WTC11 (cell line): ENCODE results near the gene NFATC2.

Experiments used
- ATF3 ChIP-seq: sonication (generic); formaldehyde crosslinking; conservative IDR thresholded peaks from 2 replicates; pipeline ENCODE4 v1.8.1; 2022; ENCODE audit warnings: mild to moderate bottlenecking, missing genetic modification reagents
- CBFB ChIP-seq: sonication (generic); formaldehyde crosslinking; IDR thresholded peaks from 2 replicates; pipeline ENCODE4 v1.8.1; 2022; ENCODE audit warnings: mild to moderate bottlenecking, low read depth, missing genetic modification reagents
- IRF2 ChIP-seq: sonication (generic); formaldehyde crosslinking; IDR thresholded peaks from 2 replicates; pipeline ENCODE4 v1.8.0; 2022; ENCODE audit warnings: low read depth, missing genetic modification reagents, borderline replicate concordance
- NR3C1 ChIP-seq: sonication (generic); formaldehyde crosslinking; conservative IDR thresholded peaks from 2 replicates; pipeline ENCODE4 v1.8.1; 2023; ENCODE audit warnings: low read depth, mild to moderate bottlenecking, missing genetic modification reagents
- SMAD4 ChIP-seq: sonication (generic); formaldehyde crosslinking; IDR thresholded peaks from 2 replicates; pipeline ENCODE4 v1.8.0; 2022; ENCODE audit warnings: mild to moderate bottlenecking, missing genetic modification reagents
- SOX15 ChIP-seq: fragments of 250-450 bp; sonication (Bioruptor Pico); IDR thresholded peaks from 2 replicates; pipeline ENCODE4 v1.9.0; 2021; ENCODE audit warnings: mild to moderate bottlenecking
- ZNF121 ChIP-seq: sonication (generic); formaldehyde crosslinking; IDR thresholded peaks from 2 replicates; pipeline ENCODE4 v1.8.0; 2023; ENCODE audit warnings: missing genetic modification reagents
- TF ChIP-seq, protein P1 (sequence below): fragments of 200-600 bp; IDR thresholded peaks from 2 replicates; pipeline ENCODE4 v1.8.0; 2022; ENCODE audit warnings: antibody characterized with exemption
- TF ChIP-seq, protein P2 (sequence below): sonication (generic); formaldehyde crosslinking; IDR thresholded peaks from 2 replicates; pipeline ENCODE4 v1.8.0; 2022; ENCODE audit warnings: mild to moderate bottlenecking, missing genetic modification reagents

- TF ChIP-seq, protein P1, sequence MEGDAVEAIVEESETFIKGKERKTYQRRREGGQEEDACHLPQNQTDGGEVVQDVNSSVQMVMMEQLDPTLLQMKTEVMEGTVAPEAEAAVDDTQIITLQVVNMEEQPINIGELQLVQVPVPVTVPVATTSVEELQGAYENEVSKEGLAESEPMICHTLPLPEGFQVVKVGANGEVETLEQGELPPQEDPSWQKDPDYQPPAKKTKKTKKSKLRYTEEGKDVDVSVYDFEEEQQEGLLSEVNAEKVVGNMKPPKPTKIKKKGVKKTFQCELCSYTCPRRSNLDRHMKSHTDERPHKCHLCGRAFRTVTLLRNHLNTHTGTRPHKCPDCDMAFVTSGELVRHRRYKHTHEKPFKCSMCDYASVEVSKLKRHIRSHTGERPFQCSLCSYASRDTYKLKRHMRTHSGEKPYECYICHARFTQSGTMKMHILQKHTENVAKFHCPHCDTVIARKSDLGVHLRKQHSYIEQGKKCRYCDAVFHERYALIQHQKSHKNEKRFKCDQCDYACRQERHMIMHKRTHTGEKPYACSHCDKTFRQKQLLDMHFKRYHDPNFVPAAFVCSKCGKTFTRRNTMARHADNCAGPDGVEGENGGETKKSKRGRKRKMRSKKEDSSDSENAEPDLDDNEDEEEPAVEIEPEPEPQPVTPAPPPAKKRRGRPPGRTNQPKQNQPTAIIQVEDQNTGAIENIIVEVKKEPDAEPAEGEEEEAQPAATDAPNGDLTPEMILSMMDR = no peak
- TF ChIP-seq NR3C1 (CRISPR knock-in tag) = no peak
- no peak for TF ChIP-seq ZNF121 (CRISPR knock-in tag)
- TF ChIP-seq, protein P2, sequence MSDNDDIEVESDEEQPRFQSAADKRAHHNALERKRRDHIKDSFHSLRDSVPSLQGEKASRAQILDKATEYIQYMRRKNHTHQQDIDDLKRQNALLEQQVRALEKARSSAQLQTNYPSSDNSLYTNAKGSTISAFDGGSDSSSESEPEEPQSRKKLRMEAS (CRISPR knock-in tag) = no peak
- TF ChIP-seq IRF2 = no peak
- TF ChIP-seq ATF3 (CRISPR knock-in tag) = no peak
- TF ChIP-seq SMAD4 (CRISPR knock-in tag) = no peak
- TF ChIP-seq CBFB (CRISPR knock-in tag) = no peak
- TF ChIP-seq SOX15 (CRISPR knock-in tag) = no peak
These were observed 176.8 kb downstream of the NFATC2 start for GRCh38 chr20:51365670-51366069.
